Liver (tissue), 2 donors: ENCODE results near the gene DEPDC5.

ENCODE experiments used
- CTCF ChIP-seq: fragments of 150-350 bp; IDR thresholded peaks from 2 replicates; pipeline ENCODE4 v1.5.1; 2017; ENCODE audit warnings: improper control_type of control experiment, low read depth, low read length; ENCODE audit not compliant: missing input control
- REST ChIP-seq: IDR thresholded peaks from 2 replicates; pipeline ENCODE4 v1.6.1; 2016; ENCODE audit warnings: antibody characterized with exemption, mild to moderate bottlenecking
- donor health status: healthy.

- TF ChIP-seq CTCF (no peak), REST (no peak)
These were observed 152.8 kb downstream of the DEPDC5 start for GRCh38 chr22:31906569-31906968.
